ENCODE data around the gene FBLN5.

FBLN5 gene

DNA sequence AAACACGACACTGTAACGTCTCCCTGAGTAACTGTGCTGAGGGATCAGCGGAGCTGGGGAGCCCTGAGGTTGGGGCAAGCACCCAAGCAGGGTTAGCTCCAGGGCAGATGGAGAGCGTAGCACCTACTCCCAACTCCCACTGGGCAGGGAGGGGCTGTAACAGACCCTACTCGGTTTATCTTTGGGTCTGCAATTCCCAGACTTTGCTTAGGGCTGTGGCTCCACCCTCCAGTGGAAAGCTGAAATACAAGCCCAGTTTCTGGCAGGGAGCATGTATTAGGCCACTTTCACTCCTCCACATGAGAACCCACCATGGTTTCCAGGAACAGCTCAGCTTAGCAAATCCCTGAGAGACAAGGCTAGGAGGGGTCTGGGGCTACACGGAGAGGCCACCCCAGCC lies 62.8 kb downstream of the FBLN5 start:
- no peak overlapping the region for H3K4me3 ChIP-seq (ENCODE audit: low read depth in 1 of 2, low read length in 1 of 2)
- no peaks in the 10 kb centered on the region for H3K4me1 ChIP-seq (ENCODE audit: control insufficient read depth in 1 of 2, insufficient read depth in 1 of 2, low read depth in 1 of 2, low read length in 1 of 2)
- TF ChIP-seq, protein P1, sequence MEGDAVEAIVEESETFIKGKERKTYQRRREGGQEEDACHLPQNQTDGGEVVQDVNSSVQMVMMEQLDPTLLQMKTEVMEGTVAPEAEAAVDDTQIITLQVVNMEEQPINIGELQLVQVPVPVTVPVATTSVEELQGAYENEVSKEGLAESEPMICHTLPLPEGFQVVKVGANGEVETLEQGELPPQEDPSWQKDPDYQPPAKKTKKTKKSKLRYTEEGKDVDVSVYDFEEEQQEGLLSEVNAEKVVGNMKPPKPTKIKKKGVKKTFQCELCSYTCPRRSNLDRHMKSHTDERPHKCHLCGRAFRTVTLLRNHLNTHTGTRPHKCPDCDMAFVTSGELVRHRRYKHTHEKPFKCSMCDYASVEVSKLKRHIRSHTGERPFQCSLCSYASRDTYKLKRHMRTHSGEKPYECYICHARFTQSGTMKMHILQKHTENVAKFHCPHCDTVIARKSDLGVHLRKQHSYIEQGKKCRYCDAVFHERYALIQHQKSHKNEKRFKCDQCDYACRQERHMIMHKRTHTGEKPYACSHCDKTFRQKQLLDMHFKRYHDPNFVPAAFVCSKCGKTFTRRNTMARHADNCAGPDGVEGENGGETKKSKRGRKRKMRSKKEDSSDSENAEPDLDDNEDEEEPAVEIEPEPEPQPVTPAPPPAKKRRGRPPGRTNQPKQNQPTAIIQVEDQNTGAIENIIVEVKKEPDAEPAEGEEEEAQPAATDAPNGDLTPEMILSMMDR (IDR thresholded peaks at IDR 0.05): no peak
- H3K27ac ChIP-seq: no peak overlapping the region
- no peaks in the 10 kb centered on the region for H3K9me3 ChIP-seq
- no peaks in the 10 kb centered on the region for H3K27me3 ChIP-seq
- H3K36me3 ChIP-seq: no peaks in the 10 kb centered on the region

DNA sequence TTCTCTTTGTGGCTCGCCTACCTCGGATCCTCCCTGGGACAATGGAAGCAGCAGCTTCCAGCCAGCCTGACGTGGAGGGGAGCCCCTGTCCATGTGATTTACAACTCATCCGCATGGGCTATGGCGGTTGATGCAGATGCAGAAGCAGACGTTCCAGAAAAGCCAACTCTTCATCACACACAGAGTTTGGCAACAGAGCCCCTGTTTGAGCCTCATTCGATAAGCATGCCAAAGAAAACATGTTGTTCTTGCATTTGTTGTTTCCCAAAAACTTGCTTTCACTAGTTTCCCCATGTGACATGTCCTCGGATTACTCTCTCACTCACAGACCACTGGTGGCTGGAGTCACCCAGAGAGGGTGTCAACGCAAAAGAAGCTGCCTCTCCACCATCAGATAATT lies 63.7 kb downstream of the FBLN5 start:
- Histone ChIP-seq H3K4me1 (ENCODE audit: control insufficient read depth in 1 of 2, insufficient read depth in 1 of 2, low read depth in 1 of 2, low read length in 1 of 2) (no peaks in the 10 kb centered on the region), H3K9me3 (no peaks in the 10 kb centered on the region), H3K4me3 (ENCODE audit: low read depth in 1 of 2, low read length in 1 of 2) (no peak overlapping the region), H3K27me3 (no peaks in the 10 kb centered on the region), H3K27ac (no peak overlapping the region), H3K36me3 (no peaks in the 10 kb centered on the region)
- TF ChIP-seq, protein P1 (IDR thresholded peaks at IDR 0.05): no peak

DNA sequence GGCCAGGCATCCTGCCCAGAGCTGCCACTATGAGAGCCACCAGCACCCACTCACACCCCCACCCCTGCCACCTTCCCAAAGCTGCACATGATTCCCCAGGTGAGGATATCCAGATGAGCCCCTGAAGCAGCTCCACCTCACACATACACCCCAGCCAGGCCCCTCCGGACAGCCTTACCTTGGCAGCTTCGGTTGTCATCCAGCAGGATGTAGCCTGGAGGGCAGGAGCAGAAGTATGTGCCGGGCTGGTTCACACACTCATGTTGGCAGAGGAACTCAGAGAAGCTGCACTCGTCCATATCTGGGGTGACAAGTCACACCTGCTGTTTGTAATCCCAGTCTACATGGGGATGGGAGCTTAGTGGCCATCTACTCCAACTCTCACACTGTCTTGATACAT lies 64.7 kb downstream of the FBLN5 start:
- no peaks in the 10 kb centered on the region for H3K36me3 ChIP-seq
- TF ChIP-seq, protein P1 (IDR thresholded peaks at IDR 0.05): no peak
- H3K27ac ChIP-seq: no peak overlapping the region
- no peaks in the 10 kb centered on the region for H3K27me3 ChIP-seq
- no peaks in the 10 kb centered on the region for H3K9me3 ChIP-seq
- no peaks in the 10 kb centered on the region for H3K4me1 ChIP-seq (ENCODE audit: control insufficient read depth in 1 of 2, insufficient read depth in 1 of 2, low read depth in 1 of 2, low read length in 1 of 2)
- H3K4me3 ChIP-seq (ENCODE audit: low read depth in 1 of 2, low read length in 1 of 2): no peak overlapping the region

DNA sequence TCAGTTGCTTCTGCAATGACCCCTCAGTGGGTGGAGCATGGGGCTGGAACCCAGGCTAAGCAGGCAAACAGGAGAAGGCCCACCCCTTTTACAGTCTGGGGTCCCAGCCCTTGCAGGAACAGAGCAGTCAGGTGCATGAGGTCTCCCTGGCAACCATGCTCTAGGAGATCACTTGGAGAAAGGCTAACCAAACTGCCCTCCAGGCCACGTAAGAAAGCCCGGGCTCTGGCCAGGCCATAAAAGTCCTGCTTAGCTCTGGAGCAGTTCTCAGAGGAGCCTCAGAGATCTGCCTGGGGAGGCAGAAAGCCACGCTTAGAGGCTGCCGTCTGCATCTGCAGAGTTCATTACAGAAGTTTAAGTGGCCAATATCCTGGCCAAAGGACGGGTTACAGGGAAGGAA lies 65.1 kb downstream of the FBLN5 start:
- Histone ChIP-seq H3K4me1 (ENCODE audit: control insufficient read depth in 1 of 2, insufficient read depth in 1 of 2, low read depth in 1 of 2, low read length in 1 of 2) (no peaks in the 10 kb centered on the region), H3K36me3 (no peaks in the 10 kb centered on the region), H3K27ac (no peak overlapping the region), H3K27me3 (no peaks in the 10 kb centered on the region), H3K4me3 (ENCODE audit: low read depth in 1 of 2, low read length in 1 of 2) (no peak overlapping the region), H3K9me3 (no peaks in the 10 kb centered on the region)
- TF ChIP-seq, protein P1 (IDR thresholded peaks at IDR 0.05): no peak

DNA sequence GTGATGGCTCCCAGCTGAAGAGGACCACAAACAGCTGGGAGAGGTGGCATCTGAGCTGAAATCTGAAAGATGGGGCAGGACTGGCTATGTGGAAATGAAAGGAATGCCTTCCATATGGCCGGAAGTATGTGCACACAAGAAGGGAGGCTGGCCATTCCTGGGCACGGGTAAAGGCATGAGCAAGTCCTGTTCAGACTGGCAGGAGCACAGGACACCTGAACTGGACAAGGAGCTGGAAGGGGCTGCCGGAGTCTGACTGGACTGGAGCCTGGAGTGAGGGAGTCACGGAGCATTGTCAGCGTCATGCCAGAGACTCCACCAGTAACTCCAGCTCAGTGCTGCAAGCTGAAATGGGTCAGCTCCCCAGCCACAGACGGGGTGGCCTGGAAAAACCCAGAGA lies 68.3 kb downstream of the FBLN5 start:
- Histone ChIP-seq H3K4me1 (ENCODE audit: control insufficient read depth in 1 of 2, insufficient read depth in 1 of 2, low read depth in 1 of 2, low read length in 1 of 2) (no peaks in the 10 kb centered on the region), H3K4me3 (ENCODE audit: low read depth in 1 of 2, low read length in 1 of 2) (no peak overlapping the region), H3K27me3 (no peaks in the 10 kb centered on the region), H3K9me3 (no peaks in the 10 kb centered on the region), H3K27ac (no peak overlapping the region), H3K36me3 (no peaks in the 10 kb centered on the region)
- TF ChIP-seq, protein P1 (IDR thresholded peaks at IDR 0.05): no peak

DNA sequence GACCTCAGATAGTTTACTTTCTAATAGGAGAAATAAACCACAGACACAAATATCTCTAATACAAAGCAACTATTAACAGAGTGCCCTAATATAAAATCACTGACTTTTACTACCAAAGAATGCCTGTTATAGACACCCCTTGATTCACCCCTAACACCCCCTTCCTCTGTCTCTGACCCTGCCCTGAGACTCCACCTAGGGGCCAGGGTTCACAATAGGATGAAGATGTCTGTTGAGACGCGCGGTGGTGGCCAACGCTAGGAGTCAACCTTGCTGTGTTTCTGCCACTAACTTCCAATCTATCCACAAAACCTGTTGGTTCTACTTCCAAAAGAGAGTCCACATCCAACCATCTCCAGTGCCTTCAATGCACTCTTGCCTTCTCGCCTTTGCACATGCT lies 69.2 kb downstream of the FBLN5 start:
- no peaks in the 10 kb centered on the region for H3K27me3 ChIP-seq
- no peak overlapping the region for H3K27ac ChIP-seq
- H3K9me3 ChIP-seq: no peaks in the 10 kb centered on the region
- peaks cover 7 to 8% of the 10 kb centered on the region in 2 experiments for H3K4me1 ChIP-seq (ENCODE audit: control insufficient read depth in 1 of 2, insufficient read depth in 1 of 2, low read depth in 1 of 2, low read length in 1 of 2)
- TF ChIP-seq, protein P1 (IDR thresholded peaks at IDR 0.05): no peak
- no peak overlapping the region for H3K4me3 ChIP-seq (ENCODE audit: low read depth in 1 of 2, low read length in 1 of 2)
- no peaks in the 10 kb centered on the region for H3K36me3 ChIP-seq

All from neutrophil (primary cell).